GM18517 (cell line): ENCODE measurements around the gene BDH1.

Experiments
- ATAC-seq: cut with Tn5 transposase; IDR thresholded peaks from one replicate; pipeline ENCODE4 v1.9.1; 2021; ENCODE audit warnings: mild to moderate bottlenecking, moderate library complexity; ENCODE audit not compliant: unreplicated experiment

BDH1 gene

DNA sequence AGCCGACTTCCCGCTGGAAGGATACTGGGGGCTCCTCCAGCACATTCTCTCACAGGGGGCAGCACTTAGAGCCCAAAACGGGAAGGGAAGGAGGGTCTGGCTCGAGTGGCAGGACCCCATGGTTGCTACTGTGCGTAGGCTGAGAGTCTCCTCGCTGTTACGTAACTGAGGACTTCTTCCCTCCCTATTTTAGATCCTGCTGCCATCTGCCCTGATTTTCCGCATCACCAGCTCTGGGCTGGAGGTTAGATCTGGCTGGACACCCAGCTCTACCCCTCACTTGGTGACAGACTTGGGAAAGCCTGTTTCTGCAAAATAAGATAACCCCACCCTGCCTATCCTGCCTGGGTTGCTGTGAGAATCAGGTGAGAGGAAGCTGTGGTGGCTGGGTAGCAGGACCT is 47.7 kb downstream of the BDH1 start:
- ATAC-seq, result no peak

DNA sequence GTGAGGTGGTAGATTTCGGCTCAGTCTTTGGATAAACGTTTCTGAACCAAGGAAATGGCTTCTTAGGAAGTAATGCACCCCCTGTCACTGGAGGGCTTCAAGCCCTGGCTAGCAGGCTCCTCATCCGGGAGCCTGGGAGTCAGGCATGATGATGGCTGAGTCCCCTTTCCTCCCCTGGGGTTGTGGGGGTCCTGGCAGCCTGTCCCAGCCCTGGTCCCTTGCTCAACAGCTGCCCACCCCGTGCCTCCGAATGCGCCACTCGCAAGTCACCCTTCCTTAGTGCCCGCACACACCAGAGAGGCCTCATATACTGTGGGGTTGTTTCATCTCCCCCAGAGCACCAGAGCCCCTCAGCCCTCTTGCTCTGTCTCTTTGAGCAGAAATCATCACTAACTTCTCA is 48.2 kb downstream of the BDH1 start:
- no peak for ATAC-seq

DNA sequence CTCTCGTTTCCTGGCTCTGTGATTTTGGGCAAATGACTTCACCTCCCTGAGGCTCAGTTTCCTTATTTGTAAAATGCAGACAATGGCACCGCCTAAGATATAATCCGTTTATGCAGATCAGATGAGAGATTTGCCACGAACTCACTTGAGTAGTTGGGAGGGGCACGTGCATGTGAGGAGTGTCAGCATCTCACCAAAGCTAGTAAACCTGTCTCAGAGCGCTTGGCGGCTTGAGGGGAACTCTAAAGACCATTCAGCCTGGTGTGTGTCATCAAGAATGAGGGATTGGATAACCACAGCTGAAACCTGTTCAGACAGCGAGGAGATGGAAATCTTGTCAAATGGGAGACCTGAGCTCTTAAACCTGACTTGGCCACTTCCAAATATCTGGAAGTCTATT is 48.7 kb downstream of the BDH1 start:
- no peak for ATAC-seq

DNA sequence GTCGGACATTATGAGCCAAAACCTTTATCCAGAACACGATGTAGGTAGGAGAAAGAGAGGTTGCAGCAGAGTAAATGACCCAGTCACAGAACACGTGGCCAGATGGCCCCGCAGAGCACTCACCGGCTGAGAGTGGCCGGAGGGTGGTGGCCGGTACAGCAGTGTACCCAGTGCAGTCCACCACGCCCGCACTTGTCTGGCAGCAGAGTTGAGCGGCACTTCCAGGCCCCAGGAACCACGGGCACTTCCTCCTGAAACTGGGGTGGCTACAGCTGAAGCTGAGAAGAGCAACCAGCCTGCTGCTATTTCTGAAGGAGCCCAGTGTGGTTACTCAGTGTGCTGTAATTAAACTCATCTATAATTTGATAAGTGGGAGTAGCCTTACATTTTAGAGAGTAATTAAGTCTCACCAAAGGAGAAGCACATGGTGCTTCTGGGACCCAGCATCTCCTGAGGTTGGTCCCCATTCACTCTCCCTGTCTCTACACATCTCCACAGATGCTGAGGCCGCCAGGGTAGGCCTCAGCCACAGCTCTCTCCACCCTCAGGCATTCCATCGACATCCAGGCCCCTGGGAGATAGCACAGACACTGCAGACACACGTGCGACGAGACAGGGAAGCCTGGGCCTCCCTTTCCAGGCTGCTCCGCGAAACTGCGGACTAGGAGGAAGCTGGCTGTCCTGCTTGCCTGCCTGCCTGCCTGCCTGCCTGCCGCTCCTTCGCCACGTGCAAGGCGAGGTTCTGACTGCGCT is 49.8 kb downstream of the BDH1 start:
- ATAC-seq, result no peak

DNA sequence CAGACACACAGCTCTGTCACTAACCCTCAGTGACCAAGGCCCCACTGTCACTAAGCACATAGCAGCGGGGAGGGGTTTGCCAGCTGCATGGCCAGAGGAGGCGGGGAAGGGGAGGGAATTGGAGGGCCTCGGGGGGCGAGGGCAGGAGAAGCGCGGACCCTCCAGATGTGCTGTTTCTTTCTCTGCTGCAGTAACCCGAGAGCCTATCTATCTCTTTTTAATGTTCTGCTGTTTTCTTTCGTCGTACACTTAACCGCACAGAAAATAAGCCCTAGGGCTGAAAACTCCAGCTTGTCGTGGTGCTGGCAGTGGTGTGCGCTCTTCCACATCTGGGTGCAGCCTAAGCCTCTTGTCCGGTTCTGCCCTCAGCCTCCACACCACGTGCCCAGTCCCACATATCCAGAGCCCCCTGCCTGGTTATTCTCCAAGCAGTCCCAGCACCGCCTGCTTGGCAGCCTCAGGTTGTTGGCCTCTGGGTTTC is 51.1 kb downstream of the BDH1 start:
- ATAC-seq, result no peak

DNA sequence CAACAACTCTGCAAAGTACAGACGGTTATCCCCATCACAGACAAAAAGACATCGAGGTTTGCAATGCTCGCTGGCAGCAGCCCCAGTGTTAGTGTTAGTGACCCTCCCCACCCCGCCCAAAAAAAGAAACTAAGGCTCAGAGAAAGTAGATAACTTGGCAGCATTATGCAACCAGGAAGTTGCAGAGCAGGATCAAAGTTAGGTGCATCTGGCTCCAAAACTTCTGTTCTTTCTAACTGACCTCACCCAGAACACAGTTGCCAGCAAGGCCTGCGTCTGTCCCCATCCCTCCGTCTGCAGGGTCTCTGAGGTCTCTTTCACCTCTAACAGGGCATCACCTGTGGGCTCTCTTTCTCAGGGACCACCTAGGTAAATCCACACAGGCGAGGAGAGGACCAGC is 51.5 kb downstream of the BDH1 start:
- ATAC-seq, result no peak

DNA sequence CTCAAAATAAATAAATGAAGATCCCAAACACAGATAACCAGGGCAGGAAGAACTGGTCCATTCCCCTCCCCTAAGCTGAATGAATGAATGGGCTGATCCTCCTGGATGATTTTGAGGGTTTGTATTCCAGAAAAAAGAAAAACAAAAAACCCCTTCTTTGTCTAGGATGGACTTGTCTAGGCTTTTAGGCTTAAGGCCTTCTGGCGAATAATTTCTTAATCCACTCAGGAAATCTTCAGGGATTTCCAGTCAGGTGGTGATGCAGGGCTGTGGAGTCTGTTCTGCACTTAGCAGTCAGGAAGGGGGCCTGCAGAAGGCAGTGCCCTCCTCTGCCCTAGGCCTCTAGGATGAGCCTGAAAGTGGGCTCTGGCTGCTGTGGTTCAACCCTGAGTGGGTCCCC is 52.1 kb downstream of the BDH1 start:
- ATAC-seq, result no peak

DNA sequence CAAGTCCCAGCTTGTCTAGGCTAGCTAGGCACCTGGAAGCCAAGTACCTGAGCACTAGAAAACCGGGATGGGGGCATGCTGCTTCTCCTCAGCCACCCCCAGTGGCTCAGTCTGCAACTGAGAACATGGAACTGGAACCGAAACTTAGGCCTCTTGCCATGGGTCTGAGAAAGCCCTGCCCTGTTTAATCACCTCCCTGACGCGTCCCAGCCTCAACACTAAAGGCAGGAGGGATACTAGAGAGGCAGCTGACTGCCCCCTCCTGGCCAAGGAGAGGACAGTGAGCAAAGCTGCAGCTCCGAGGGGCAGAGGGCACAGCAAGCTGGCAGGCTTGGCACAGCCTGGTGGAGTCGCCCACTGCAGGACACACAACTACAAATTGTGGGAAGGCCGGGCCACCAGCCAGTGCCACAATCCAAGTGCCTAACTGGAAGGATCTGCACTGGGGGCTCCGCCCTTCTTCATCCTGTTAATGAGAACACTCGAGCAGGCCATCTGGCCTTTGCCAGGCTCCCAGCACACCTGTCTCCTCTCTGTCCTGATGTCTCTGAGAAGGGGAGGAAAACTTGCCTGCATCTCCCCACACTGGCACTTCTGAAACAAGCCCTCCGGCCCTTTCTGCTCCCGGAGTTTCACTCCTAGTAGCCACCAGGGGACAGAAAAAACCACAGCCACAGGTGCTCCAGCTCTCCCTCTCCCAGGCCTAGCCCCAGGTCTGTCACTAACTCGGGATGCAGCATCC is 53.7 kb downstream of the BDH1 start:
- peak; percentile 59 for ATAC-seq

DNA sequence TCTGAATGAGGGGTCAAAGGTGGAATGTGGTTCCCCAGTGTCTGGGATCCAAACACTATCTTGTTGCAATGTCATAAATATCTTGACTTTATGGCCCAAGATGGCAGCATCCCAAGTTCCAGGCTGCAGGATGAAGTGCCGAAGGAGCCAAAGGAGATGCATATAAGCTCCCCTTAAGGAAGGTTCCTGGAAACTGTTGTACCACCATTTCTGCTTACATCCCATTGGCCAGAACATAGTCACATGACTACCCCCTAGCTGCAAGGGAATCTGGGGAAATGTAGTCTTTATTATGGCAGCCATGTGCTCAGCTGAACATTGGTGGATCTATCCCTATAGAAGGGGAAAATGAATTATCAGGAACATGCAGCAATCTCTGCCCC is 54.3 kb downstream of the BDH1 start:
- ATAC-seq, result peak; percentile 16

DNA sequence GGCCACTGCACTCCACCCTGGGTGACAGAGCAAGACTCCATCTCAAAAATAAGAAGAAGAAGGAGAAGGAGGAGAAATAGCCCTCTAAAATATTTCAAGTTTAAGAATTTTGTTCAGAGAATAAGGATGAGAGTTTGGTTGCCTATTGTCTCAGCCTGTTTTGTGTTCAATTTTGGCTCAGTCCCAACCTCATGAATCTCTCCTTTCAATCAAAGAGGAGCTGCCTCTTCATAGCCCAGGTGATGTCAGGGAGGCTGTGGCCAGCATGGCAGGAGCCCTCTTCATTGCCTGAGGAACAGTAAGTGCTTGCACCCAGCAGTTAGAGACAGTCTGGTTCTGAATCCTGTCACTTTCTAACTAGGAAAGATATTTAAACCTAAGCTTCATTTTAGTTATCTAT is 55.0 kb downstream of the BDH1 start:
- ATAC-seq, result no peak

DNA sequence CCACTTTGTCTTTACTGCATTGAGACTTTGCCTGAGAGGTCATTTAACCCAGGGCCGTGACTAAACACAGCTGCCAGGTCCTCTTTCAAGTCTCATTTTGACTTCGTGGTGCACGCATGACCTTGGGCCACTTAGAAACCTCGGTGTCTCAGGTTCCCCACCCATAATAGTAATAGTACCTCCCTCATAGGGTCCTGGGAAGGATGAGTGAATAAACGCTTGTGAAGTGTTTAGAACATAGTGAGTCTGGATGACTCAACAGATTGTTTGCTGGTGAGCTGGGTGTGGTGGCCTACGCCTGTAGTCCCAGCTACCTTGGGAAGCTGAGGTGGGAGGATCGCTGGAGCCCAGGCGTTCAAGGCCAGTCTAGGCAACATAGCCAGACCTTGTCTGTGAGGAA is 56.3 kb downstream of the BDH1 start:
- ATAC-seq, result no peak

DNA sequence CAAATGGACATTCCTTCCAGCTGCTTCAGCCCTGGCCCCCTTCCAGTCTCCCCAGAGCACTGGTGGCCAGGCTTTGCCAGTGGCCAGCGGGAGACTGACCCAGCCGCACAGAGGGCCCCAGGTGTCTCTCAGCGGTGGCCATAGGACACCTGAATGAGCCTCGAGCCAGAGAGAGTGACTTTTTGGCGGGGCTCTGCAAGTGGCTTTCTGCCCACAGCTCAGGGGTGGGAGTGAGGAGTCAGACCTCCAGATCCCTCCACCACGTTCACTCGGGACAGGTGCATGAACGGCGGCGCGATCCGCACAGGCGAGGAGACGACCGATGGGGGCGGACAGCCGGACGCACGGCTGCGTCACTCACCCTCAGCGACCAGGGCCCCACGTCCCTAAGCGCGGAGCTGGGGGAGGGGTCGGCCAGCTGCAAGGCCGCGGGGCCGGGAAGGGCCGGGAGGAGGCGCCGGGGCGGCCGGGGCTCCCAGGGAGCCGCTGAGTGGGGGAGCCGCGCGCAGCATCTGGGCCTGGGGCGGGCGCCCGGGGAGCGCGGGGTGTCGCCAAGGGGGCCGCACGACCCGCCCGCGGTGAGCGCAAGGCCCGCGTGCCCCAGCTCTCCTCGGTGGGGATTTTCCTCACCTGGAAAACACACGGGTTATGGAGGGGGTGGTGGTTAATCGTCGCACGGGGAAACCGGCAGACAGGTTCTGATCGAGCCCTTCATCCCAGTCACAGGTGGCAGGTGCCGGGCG is 57.1 kb downstream of the BDH1 start:
- no peak for ATAC-seq

DNA sequence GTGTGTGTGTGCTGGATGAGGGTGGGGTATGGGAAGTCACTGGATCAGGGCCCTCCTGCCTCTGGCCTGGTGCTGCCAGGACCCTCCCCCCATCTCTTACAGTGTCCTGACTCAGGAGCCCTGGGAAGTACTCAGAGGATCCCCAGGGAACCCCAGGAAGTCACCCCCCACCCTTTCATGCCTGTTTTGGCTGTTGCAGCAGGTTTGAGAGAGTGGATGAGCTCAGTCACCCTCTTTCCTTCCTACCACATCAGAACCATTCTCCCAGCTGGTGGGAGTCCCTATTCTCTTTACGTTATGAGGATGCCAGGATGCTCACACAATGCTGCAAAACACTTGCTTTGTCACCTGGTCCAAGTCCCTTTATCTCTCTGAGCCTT is 59.0 kb downstream of the BDH1 start:
- ATAC-seq, result no peak

DNA sequence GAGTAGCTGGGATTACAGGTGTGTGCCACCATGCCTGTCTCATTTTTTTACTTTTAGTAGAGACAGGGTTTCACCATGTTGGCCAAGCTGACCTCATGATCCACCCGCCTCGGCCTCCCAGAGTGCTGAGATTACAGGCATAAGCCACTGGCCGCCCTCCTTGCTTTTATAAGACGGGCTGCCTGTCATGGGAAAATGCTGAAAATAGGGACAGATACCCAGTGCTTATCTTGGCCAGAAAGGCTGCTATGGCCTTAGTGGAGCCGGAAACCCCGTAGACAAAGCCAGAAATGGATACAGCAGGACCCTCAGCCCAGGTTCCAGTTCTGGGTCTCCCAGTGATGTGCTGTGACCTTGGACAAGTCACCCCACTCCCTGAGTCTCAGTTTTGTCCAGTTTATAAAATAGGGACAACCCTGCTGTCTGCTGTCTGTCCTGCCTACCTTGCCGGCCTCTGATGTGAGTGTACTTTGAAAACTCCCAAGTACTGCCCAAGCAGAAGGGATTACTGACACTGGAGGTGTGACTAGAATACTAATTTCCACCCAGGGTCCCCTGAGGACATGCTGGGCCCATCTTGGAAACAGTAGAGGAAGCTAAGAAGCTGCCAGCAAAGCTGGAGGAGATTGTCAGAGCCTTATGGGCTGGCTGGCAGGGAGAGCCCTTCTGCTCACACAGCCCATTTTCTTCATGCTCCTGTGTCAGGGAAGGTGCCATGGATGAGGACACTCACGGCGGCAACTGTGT is 59.6 kb downstream of the BDH1 start:
- ATAC-seq, result no peak

DNA sequence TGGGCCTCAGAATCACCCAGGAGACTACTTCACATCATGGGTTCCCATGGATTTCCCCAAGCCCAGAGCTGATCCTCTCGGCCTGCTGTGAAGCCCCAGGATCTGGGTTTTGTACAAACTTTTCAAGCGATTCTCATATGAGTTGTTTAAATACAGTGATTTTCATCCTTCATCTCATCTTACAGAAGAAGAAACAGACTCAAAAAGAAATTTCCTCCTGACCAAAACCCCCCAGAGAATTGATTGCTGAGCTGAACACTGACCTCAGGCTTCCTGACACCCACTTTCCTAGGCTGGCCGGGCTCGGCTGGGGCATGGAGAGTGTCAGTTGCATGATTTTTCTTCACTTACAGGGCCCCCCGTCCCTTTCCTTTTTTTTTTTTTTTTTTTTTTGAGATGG is 60.3 kb downstream of the BDH1 start:
- no peak for ATAC-seq

DNA sequence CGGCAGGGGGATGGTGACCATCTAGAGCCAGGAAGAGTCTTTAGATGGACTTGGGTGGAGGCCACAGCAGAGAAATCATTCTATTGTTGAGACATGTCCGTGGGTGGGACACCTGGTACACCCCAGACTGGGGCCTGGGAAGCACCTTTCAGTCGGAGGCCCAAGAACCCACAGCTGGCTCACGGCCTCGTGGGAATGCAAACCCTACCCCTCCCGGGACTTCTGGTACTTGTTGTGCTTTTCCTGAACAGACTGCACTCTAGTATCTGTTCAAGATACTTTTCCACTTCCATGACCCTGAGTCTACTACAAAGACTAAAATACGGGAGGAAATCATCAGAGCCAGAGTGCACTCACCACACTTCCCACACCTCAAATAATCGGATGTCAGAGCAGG is 60.7 kb downstream of the BDH1 start:
- ATAC-seq, result no peak

DNA sequence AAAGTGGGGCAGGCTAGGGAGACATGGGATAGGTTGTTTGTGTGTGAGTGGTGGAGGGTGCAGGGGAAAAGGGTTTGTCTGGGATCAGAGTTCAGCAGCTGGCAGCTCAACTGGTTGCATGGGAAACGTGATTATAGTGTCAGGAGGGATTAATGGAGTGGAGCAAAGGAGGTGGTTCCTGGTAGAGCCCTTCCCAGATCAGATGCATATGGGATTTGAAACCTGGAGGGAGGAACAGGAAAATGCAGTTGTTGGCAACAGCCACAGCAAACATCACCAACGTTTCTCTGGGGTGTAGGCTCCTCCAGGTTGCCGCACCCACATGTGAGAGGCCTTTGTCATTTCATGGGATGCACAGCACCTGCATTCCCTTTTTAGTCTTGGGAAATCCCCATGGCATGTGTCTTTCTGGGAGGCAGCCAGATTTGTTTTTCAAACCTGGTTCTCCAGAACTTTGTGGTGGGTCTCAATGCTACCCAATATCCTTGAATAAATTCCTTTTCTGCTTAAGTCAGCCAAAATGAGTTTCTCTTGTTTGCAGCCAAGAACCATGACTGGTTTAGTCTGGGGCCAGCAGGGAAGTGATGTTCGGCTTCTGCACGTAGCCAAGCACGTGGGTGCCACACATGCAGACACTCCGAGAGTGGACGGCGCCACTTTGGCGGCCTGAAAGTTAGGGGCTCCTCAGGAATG is 61.3 kb downstream of the BDH1 start:
- ATAC-seq, result no peak

DNA sequence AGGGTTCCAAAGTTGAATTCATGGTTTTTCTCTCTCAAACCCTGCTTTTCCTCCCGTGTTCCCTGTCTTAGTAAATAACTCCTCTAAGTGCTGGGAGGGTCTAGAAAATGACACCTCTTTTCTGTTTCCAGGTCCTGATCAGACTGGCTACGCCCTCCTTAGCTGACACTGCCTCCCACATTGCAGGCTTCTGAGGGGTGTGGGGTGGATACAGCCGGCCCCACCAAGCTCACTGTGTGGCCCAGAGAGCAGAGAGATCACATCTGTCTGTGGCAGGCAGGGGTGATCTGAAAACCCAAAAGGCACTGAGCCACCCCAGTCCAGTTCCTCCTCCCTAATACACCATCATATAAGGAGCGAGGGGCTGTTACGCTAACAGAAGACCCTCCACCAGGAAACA is 62.7 kb downstream of the BDH1 start:
- ATAC-seq, result no peak

DNA sequence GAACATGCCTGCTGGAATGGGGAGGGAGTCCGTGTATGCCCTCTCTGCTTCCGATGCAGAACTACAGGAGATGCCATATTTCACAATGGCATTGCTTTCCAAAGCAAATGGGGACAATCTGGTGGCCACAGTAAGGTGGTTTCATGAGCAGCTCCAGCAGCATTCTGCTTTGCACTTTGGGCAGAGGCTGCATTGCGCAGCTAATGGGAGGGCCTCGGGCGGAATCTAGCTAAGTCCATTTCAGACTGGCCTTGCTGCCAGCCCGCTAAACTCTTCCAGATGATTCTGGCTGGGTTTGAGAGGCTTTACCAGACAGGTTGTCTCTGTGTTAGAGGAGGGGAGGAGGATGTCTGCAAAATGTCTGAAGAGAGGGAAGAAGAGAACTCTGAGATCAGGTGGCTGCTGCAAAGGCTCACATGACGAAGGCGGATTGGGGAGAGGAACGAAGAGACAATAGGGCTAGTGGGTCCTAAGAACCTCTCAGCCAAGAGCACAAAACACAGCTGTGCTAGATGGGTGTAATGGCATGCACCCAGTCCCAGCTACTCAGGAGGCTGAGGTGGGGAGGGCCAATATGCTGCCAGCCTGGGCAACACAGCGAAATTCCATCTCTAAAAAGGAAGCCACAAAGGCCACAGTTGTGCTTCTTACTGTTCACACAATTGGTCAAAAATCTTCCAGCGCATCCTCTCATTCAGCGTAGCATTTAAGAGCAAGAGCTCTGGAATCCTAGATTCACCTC is 63.7 kb downstream of the BDH1 start:
- no peak for ATAC-seq

DNA sequence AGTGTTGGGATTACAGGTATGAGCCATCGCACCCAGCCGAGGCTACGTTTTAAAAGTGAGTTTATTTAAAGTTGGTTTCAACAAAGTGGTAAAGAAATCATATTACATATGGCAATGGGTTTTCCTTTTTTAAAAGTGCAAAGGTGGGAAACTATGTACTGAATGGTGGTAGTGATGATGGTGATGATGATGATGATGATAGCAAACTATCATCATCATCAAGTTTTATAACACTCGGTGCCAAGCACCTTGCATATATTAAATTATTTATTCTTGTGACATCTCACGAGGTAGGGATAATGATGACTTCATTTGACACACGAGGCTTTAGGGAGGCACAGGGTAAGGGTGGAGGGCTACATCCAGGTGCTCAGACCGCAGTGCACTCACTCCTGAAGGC is 64.3 kb downstream of the BDH1 start:
- no peak for ATAC-seq
